ELF-1 (cell line): ENCODE measurements around the gene C1orf21.

ENCODE experiments used
- DNase-seq: peaks from one replicate; pipeline ENCODE4 v3.0.0-alpha.2; 2016; ENCODE audit warnings: low read depth, low spot score

Gene C1orf21

GRCh38 chr1:184485751-184486723 is 99.2 kb downstream of the C1orf21 start:
- DNase-seq: no peak

DNA sequence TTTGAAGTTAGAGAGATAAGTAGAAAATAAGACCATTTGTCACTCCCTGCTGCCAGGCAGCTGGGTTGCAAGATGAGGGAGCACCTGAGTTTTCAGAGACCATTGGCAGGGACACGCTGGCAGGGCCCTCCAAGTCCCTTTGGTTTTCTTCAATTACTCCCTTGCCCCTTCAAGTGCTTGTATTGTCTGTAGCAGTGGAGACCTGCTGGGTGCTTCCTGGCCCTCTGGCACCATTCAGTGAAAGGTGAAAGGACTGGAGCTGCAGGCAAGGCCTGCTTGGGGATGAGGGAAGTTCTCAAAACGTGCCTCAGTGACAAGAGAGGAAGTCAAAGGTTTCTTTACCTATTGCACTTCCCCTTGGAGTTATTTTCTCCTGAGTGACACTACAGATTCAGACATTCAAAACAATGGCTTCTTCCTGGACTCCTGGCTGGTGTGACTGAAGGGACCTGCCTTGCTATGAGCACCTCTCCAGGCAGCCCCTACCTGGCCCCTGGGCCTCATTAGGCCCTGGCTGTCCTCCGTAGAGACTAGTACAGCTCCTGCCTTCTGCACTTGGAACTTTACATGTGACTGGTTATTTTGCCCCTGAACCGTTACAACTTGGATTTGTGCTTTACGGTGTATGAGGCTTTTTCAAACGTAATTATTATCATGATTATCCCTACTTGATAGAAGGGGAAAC is 100.1 kb downstream of the C1orf21 start:
- peak; percentile 52 for DNase-seq

DNA sequence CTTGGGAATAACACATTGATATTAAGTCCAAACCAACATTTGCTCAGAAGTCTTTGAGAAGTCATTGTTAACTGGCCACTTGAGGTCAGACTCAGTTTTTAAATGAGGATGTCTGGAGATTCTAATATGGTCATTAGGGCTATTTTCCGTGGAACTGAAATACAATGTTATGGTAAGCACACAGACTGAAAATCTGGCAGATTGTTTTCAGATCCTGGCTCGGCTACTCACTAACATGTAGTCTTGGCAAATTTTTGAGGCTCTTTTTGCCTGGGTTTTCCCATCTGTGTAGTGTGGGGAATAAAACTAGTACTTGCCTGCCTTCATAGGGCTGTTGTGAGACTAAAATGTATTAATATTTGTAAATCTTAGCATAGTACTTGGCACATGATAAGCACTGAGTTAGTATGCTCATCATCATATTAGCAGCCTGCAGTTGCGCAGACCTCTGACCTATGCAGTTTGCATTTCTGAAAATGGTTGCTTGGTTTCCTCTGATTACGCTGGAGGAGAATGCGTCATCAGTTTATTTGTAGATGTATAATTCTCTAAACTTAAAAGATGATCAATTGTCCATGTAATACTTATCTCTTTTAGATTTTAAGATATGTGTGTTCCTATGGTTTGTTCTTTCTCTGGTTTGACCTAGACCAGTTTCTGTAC is 100.8 kb downstream of the C1orf21 start:
- DNase-seq: no peak

DNA sequence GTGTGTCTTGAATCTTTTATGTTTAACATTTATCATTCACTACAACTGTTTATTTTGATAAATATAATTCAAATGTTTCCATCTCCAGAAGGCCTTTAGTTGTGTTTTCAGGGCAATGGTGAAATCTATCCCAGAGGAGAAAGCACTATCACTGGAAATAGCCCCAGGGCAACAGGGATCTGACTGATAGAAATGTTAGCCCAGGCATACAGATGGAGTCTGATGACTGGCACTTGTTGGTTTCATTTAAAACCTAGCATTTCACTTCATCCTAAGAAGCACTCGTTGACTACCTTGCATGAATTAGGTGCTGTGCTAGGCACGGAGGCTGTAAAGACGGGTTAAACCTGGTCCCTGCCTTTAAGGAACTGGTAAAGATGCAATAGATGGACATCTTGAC is 103.1 kb downstream of the C1orf21 start:
- DNase-seq: no peak

- DNase-seq: no peak
These were observed 105.7 kb downstream of the C1orf21 start for GRCh38 chr1:184492536-184492935.

GRCh38 chr1:184493987-184494388 is 107.2 kb downstream of the C1orf21 start:
- DNase-seq: no peak

GRCh38 chr1:184494929-184495328 is 108.1 kb downstream of the C1orf21 start:
- no peak for DNase-seq

DNA sequence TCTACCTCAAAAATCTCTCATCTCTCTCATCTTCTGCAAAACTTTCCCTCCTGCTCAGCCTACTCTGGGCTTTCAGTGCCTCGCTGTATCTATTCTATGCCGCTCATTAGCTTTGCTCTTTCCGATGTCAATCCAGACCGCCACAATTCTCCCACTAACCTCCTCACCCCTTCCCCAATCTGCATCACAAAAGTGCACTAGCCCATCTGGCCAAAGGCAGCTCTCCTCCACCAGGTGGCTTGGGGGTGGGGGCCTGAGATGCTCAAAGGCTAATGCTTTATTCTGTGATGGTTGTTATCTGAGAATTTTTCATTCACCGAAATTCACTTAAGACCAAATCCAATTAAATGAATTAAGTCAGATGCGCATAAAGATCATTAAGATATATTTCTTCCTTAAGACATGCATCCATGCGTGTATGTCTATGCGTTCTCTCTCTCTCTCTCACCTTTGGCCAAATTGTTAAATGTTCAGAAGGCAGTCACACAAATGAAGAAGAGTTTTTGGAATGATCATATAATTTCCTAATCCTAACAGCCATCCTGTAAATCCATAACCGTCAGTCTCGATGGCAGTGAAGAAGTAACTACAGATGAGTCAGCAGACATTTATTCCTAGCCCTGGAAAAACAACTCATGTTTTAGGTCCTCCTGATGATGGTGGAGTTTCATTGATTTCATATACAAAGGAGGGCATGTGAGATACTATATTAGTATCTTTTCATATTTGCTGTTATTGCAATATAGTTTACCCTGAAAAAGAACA is 111.3 kb downstream of the C1orf21 start:
- DNase-seq: peak; percentile 77

- no peak for DNase-seq
These were observed 112.8 kb downstream of the C1orf21 start for GRCh38 chr1:184499616-184500015.

GRCh38 chr1:184502161-184502560 is 115.3 kb downstream of the C1orf21 start:
- no peak for DNase-seq

DNA sequence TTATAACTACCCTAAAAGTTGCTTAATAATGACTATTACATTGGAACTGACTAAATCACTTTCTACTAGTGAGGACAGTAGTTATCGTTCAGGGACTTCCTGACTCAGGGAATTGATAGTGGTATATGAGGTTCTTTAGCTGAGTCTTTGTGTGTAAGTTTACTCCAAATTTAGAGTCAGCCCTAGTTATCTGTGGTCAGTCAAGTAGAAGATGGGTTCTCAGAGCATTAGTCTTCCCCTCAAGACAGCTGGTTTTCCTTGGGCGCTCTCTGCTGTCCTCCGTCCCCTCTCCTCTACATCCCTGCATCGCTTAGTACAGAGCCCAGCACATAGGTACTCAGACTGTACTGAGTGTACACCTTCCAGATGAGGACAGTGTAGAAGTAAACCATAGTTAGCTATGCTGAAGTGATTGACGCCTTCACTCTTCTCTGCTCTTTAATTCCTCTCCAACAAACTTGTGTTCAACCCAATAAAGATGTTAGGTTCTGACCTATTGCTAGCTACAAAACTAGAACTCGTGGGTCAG is 116.5 kb downstream of the C1orf21 start:
- DNase-seq: no peak

- DNase-seq: no peak
These were observed 117.5 kb downstream of the C1orf21 start for GRCh38 chr1:184504040-184504954.

GRCh38 chr1:184504955-184505338 is 118.1 kb downstream of the C1orf21 start:
- no peak for DNase-seq

DNA sequence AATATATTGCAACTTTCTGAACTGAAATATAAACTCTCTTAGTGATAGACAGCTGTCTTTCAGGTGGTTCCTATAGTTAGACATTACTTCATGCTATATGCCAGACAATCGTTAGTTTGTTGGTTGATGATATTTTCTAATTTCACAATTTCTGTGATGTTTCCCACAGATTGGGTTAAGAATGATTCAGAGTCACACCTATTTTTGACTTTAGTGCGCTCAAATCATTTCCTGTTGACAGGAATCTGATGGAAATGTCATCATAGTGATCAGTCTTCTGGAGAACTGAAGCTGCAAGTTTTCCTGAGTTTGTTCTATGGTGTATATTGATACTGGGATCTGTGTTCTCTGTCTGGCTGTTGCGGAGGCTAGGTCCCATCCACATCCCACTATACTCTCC is 119.7 kb downstream of the C1orf21 start:
- no peak for DNase-seq

GRCh38 chr1:184507165-184507564 is 120.3 kb downstream of the C1orf21 start:
- DNase-seq: no peak

GRCh38 chr1:184507604-184508280 is 120.9 kb downstream of the C1orf21 start:
- DNase-seq: no peak

DNA sequence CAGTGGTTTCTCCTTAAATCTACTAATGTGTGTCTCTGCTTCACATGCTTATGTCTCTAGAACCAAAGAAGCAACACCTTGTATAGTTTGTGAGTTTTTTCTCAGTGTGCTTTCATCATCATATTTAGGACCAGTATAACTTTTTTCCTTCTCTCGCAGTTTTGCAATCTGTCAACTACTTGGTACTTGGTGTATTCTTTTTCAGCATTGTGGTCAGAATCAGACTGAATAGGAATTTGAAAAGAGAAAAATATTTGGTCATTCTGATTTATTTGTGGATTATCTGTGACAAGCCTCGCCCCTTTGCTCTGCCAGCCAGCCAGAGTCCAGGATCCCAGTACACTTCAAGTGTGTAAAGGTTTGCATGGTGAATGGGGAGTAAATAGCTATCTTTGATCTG is 122.3 kb downstream of the C1orf21 start:
- no peak for DNase-seq

GRCh38 chr1:184510110-184510509 is 123.3 kb downstream of the C1orf21 start:
- no peak for DNase-seq

DNA sequence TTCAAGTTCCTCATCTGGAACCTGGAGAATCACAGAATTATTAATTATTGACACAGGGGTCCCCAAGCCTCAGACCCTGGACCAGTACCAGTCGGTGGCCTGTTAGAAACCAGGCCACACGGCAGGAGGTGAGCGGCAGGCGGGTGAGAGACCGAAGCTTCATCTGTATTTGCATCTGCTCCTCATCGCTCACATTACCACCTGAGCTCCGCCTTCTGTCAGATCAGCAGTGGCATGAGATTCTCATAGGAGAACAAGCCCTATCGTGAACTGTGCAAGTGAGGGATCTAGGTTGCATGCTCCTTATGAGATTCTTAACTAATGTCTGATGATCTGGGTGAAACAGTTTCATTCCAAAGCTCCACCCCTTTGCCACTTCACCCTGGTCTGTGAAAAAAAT is 125.9 kb downstream of the C1orf21 start:
- DNase-seq: no peak

DNA sequence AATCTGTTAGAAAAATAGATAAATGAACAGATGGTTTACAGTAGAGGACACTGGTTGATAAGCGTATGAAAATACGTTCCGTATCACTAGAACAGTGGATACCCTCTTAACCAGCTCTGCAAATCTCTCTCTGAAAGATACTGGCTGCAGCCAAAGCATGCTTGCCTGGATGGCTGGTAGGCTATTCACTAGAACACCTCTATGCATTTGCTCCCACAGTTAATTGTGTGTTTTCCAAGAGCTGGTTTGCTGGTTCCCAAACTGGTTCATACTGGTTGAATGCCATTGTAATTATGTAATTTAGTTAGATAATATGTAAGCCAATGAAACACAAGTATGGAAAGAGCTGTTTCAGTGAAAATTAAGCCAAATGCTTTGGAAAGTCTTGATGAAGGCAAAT is 126.6 kb downstream of the C1orf21 start:
- no peak for DNase-seq
